Measurements from ENCODE around the gene INIP.
A peak's percentile ranks its signal among the peaks of the same experiment; 100 is the strongest.

DNA sequence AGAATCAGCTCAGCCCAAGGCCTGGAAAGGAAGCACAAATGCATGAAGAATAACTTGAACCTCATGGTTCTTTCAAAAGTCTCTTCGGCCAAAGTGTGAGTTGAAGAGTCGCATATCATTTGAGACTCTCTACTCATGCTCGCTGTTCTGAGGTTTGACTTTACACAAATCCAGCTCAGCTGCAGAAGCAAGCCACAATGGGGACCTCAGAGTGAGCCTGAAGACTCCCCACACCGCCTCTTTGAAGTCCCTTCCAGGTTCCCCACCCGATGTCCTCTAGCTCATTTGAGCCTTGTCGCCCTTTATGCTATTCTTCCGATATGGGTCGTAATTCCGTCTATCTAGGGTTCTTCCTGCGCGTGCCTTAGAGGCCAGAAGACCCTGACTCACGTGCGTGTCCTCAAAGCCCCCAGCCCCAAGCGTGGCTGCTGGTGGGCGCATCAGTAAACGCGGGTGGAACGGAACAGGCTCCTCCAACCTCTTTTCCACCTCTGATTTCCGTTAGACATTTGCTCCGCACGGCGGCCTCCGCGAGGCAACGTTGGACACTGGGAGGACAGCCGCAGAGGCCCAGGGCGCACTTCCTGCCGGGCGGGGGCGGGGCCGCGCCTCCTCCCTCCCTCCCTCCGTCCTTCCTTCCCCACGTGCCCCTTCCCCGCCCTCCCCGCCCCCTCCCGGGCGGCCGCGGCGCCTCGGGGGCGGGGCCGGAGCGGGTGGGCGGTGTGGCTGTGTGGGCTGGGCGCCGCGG lies 32.3 kb upstream of the INIP start, which contains the start of gene SNX30:
- no peak; the same call in 2 of the 3 replicates for TF ChIP-seq CTCF (IDR thresholded peaks at IDR 0.05)
- peak; percentile 95 for TF ChIP-seq POLR2A (IDR thresholded peaks at IDR 0.05; ENCODE audit: low read length)
- no peak for TF ChIP-seq ESRRA (IDR thresholded peaks at IDR 0.05; ENCODE audit: borderline replicate concordance, low read length)
- peak; percentile 21; the same call in 1 of the 3 replicates for TF ChIP-seq SMC3 (IDR thresholded peaks at IDR 0.05)
- no peak for TF ChIP-seq REST (IDR thresholded peaks at IDR 0.05)
- no peak for TF ChIP-seq RCOR1 (IDR thresholded peaks at IDR 0.05; ENCODE audit: low read depth, low read length)
- no peak for TF ChIP-seq RFX5 (IDR thresholded peaks at IDR 0.05)
- peak; percentile 67 for TF ChIP-seq USF2 (IDR thresholded peaks at IDR 0.05)
- no peak for TF ChIP-seq HEYL (CRISPR knock-in tag; IDR thresholded peaks at IDR 0.05)
- TF ChIP-seq KDM1A (IDR thresholded peaks at IDR 0.05; ENCODE audit: low read depth): no peak
